Measurements from ENCODE around the gene TATDN3.

The TATDN3 gene

GRCh38 chr1:212853658-212854057, 62.0 kb downstream of the TATDN3 start:
- Histone ChIP-seq H4K20me1 (ENCODE audit: insufficient read depth, low read length) (no peaks in the 10 kb centered on the region), H2AFZ (ENCODE audit: low read depth, low read length) (no peak overlapping the region), H3K36me3 (replicated peaks; ENCODE audit: low read depth, low read length) (peaks cover 15% of the 10 kb centered on the region), H3K79me2 (ENCODE audit: low read length) (peaks cover 24% of the 10 kb centered on the region), H3K27me3 (ENCODE audit: low read depth, low read length) (no peaks in the 10 kb centered on the region), H3K4me3 (ENCODE audit: low read length) (no peak overlapping the region), H3K4me1 (ENCODE audit: low read length) (peaks cover 8% of the 10 kb centered on the region), H3K9ac (ENCODE audit: low read length) (no peak overlapping the region), H3K4me2 (ENCODE audit: low read length) (no peak overlapping the region), H3K9me3 (ENCODE audit: insufficient read depth, low read length) (no peaks in the 10 kb centered on the region), H3K27ac (ENCODE audit: low read length) (no peak overlapping the region)
- TF ChIP-seq CTCF (IDR thresholded peaks at IDR 0.05; ENCODE audit: low read depth, low read length) (no peak), EZH2phosphoT487 (IDR thresholded peaks at IDR 0.05; ENCODE audit: low read depth) (no peak)

DNA sequence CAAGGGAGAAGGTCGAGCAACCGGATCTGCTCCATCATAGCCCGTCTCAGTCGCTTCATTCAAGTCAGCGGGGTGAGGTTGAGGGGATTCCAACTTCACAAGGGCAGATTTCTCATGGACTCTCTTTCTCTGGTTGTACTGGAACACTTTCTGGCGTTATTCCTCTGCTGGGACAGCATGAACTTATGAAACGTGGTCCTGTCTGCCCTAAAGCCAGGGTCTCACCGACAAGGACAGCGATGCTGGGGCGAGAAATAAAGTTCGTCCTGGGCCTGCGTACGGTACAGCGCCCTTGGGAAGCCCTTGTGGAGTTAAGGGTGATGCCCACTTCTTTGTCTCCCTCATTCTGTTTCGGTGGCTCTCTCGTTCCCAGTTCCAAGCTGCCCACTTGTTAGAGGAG, 65.1 kb downstream of the TATDN3 start:
- Histone ChIP-seq H3K36me3 (replicated peaks; ENCODE audit: low read depth, low read length) (peaks cover 40% of the 10 kb centered on the region), H3K9ac (ENCODE audit: low read length) (no peak overlapping the region), H3K4me3 (ENCODE audit: low read length) (peak overlapping the region; percentile 83), H2AFZ (ENCODE audit: low read depth, low read length) (no peak overlapping the region), H3K4me1 (ENCODE audit: low read length) (peaks cover 26% of the 10 kb centered on the region), H3K27ac (ENCODE audit: low read length) (no peak overlapping the region), H4K20me1 (ENCODE audit: insufficient read depth, low read length) (peaks cover 11% of the 10 kb centered on the region; the same call in 1 of the 2 replicates), H3K79me2 (ENCODE audit: low read length) (peaks cover 54% of the 10 kb centered on the region), H3K27me3 (ENCODE audit: low read depth, low read length) (no peaks in the 10 kb centered on the region), H3K4me2 (ENCODE audit: low read length) (peak overlapping the region; percentile 96), H3K9me3 (ENCODE audit: insufficient read depth, low read length) (no peaks in the 10 kb centered on the region)
- TF ChIP-seq EZH2phosphoT487 (IDR thresholded peaks at IDR 0.05; ENCODE audit: low read depth) (no peak), CTCF (IDR thresholded peaks at IDR 0.05; ENCODE audit: low read depth, low read length) (no peak)

- TF ChIP-seq EZH2phosphoT487 (IDR thresholded peaks at IDR 0.05; ENCODE audit: low read depth) = no peak
- TF ChIP-seq CTCF (IDR thresholded peaks at IDR 0.05; ENCODE audit: low read depth, low read length) = no peak
- peak within 1 kb of the TSS; percentile 83 for H3K4me3 ChIP-seq (ENCODE audit: low read length)
- peaks cover 32% of the 10 kb centered on the region for H3K4me1 ChIP-seq (ENCODE audit: low read length)
- H3K36me3 ChIP-seq (replicated peaks; ENCODE audit: low read depth, low read length) = peaks cover 48% of the 10 kb centered on the region
- H3K9ac ChIP-seq (ENCODE audit: low read length) = peak within 1 kb of the TSS; percentile 92
- peak within 1 kb of the TSS; percentile 83 for H2AFZ ChIP-seq (ENCODE audit: low read depth, low read length)
- peak within 1 kb of the TSS; percentile 69 for H3K27ac ChIP-seq (ENCODE audit: low read length)
- 0 out of 2 replicates have a peak, but pooled peaks cover 4% of the 10 kb centered on the region for H3K9me3 ChIP-seq (ENCODE audit: insufficient read depth, low read length)
- peaks cover 67% of the 10 kb centered on the region for H3K79me2 ChIP-seq (ENCODE audit: low read length)
- H3K27me3 ChIP-seq (ENCODE audit: low read depth, low read length) = no peaks in the 10 kb centered on the region
- H4K20me1 ChIP-seq (ENCODE audit: insufficient read depth, low read length) = peaks cover 23% of the 10 kb centered on the region
- peak within 1 kb of the TSS; percentile 96 for H3K4me2 ChIP-seq (ENCODE audit: low read length)
Observed at GRCh38 chr1:212857992-212858460, 66.3 kb downstream of the TATDN3 start, which contains the start of gene FLVCR1. Gene FLVCR1 (plus strand): TSS chr1:212858275. CDS start chr1:212858453, 178 bp downstream.

DNA sequence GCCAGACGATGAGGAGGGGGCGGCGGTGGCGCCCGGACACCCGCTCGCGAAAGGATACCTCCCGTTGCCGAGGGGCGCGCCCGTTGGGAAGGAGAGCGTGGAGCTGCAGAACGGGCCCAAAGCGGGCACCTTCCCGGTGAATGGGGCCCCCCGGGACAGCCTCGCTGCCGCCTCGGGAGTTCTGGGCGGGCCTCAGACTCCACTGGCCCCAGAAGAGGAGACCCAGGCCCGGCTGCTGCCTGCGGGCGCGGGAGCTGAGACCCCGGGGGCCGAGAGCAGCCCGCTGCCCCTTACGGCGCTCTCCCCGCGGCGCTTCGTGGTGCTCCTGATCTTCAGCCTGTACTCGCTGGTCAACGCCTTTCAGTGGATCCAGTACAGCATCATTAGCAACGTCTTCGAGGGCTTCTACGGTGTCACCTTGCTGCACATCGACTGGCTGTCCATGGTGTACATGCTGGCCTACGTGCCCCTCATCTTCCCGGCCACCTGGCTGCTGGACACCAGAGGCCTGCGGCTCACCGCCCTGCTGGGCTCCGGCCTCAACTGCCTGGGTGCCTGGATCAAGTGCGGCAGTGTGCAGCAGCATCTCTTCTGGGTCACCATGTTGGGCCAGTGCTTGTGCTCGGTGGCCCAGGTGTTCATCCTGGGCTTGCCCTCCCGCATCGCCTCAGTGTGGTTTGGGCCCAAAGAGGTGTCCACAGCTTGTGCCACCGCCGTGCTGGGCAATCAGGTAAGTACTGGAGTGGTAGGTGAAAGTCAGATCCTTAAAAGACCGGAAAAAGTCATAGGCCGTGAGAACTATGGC, 67.0 kb downstream of the TATDN3 start:
- Histone ChIP-seq H3K27me3 (ENCODE audit: low read depth, low read length) (no peaks in the 10 kb centered on the region), H3K4me3 (ENCODE audit: low read length) (peak overlapping the region; percentile 83), H3K9me3 (ENCODE audit: insufficient read depth, low read length) (0 out of 2 replicates have a peak, but pooled peaks cover 4% of the 10 kb centered on the region), H3K79me2 (ENCODE audit: low read length) (peaks cover 73% of the 10 kb centered on the region), H3K4me1 (ENCODE audit: low read length) (peaks cover 34% of the 10 kb centered on the region), H3K27ac (ENCODE audit: low read length) (peak overlapping the region; percentile 69), H4K20me1 (ENCODE audit: insufficient read depth, low read length) (peaks cover 24% of the 10 kb centered on the region), H3K4me2 (ENCODE audit: low read length) (peak overlapping the region; percentile 96), H3K9ac (ENCODE audit: low read length) (peak overlapping the region; percentile 92), H2AFZ (ENCODE audit: low read depth, low read length) (peak overlapping the region; percentile 39; the same call in 1 of the 2 replicates), H3K36me3 (replicated peaks; ENCODE audit: low read depth, low read length) (peaks cover 47% of the 10 kb centered on the region)
- TF ChIP-seq CTCF (IDR thresholded peaks at IDR 0.05; ENCODE audit: low read depth, low read length) (no peak), EZH2phosphoT487 (IDR thresholded peaks at IDR 0.05; ENCODE audit: low read depth) (no peak)
